GM19372 (cell line): ENCODE results near the gene CCNA2.
A peak's percentile ranks its signal among the peaks of the same experiment; 100 is the strongest.

Source experiments
- ATAC-seq: cut with Tn5 transposase; IDR thresholded peaks from one replicate; pipeline ENCODE4 v1.9.1; 2021; ENCODE audit warnings: mild to moderate bottlenecking, low read depth, moderate library complexity; ENCODE audit not compliant: unreplicated experiment

The CCNA2 gene

DNA sequence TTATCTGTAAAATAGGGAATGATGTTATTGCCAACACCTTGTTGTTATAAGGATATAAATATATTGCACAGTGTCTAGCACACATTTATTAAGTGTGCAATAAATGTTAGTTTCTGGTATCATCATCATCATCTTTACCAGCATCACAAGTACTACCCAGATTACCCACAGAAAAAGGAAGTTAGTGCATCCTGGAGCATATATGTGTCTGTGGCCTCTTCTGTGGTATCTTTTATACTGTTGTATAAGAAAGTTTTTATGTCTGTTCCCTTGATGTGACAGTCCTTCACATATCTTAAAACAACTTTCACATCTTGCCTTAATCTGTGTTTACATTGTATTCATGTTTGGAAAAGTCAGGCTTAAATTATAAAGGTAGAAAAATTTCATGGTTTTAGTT, 12.6 kb downstream of the CCNA2 start:
- ATAC-seq: no peak

DNA sequence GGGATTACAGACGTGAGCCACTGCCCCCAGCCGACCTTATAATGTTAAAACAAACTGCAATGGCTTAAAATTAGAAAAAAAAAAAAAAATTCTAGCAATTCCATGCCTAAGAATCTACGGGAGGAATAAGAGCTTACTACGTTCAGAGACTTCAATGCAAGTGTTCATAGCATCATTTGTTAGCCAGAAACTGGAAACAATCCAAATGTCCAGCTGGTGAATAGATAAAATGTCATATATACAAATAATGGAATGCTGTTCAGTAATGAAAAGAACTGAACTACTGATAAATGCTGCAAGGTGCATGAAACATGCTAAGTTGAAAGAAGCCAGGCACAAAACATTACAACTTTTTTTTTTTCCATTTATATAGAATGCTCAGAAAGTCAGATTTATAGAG, 17.3 kb downstream of the CCNA2 start:
- ATAC-seq: no peak

DNA sequence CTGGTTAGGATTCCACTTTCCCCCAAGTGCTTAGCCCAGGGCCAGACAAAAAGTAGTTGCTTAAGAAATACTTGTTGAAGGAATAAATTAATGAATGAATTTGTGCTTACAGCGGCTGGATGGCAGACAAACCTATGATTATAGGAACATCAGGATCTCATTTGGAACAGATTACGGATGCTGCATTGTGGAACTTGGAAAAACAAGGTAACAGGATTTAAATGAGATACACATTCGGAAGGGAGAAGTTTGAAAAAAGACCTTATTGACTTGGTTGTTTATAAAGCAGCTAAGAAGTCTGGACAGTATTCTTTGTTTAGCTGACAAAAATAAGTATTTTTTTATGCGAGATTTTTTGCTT, 22.0 kb downstream of the CCNA2 start:
- ATAC-seq: no peak

DNA sequence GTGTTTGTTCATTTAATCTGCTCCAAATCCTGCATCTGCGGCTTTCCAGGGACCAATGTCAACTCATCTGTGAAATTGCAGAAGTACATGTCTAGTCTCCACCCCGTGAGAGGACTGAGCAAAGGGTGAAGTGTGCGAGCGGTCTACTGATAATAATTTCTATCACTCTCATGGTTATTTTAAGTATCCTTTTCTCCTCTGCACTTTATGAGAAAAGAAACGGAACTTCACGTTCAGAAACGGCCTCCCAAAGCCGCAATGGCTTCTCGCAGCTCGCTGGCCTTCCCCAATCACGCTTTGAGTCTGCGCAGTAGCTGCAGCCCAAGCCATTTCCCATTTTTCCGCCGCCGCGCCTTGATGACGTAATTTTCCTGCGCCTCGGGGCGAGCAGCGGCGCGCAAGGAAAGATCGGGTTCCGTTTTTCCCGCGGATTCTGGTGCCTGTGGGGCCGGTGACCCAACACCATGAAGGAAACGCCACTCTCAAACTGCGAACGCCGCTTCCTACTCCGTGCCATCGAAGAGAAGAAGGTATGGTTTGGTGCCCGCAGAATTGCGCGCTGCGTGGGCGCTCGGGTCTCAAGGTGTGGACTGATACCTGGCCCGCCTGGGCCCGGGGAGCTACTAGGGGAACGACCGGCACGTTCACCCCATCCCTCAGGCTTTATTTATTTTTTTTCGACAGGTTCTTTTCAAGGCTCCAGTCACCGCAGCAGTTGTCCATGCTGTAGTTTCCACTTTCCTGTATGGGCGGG, 22.5 kb downstream of the CCNA2 start, which contains the start of gene EXOSC9:
Gene EXOSC9 (plus strand): TSS at position 363 of the 754 bp plus-strand sequence. CDS start 102 bp downstream, at position 465.
- peak; percentile 81 for ATAC-seq

DNA sequence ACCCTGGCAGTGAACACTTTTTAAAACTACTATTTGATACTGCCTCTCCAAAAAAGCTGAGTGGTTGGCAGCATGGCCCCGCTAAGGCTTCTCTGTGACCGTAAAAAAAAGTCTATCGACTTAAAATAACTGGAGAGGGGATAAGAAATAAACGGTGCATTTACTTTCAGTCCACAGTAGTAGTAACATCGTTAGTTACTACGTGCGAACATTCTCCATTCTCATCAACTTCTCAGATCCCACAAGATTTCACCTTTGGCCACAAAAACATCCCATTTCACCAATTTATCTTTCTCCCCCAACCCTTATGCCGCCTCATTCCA, 23.1 kb downstream of the CCNA2 start:
- ATAC-seq: peak; percentile 30

DNA sequence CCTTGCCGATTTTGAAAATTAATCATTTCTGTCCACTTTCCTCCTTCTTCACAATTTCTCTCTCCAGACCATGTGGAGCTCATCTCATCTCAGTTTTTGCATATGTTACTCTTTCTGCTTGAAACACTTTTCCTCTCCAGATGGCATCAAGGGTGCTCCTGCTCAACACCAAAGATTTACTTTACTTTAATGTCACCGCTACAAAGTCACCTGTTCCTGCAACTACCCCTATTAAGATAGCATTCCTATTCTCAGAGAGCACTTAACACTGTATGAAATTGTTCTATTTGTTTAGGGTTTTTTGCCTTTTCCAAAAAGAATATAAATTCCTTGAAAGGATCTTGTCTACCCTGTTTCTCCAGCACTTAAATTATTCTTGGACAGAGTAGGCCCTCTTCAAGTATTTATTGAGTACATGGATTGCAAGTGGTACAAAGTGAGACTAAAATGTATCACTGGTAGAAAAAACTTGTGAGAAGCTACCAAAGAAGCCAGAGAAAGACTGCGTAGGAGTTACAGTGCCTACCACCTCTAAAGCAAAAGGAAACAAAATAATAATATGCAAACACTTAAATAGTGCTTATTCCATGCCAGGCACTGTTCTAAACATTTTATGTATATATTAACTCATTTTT, 23.7 kb downstream of the CCNA2 start:
- no peak for ATAC-seq

DNA sequence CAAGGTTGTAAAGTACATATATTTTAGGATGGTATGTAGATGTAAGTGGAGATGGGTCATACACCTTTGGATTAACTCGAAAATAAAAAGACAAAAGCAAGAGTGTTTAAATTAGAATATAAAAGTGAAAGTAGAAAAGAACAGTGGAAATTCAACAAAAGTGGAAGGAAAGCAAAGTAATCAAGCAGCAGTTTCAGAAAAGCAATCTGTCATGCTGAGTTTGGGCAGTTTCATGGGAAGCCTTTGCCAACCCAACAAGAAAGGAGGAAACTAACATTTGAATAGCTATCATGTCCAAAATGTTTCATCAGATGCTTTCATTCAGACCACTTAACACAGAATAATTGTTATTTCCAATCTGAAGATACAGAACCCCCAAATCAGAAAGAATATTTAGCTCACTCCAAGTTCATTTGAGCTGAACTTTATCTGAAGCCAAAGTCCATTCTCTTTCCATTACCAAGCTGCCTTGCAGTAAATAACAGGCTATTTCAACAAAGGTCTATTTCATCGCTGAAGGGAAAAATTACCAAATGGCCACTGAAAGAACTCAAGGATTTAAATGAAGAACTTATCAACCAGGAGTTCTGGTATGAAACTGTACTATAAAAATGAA, 24.4 kb downstream of the CCNA2 start:
- no peak for ATAC-seq

DNA sequence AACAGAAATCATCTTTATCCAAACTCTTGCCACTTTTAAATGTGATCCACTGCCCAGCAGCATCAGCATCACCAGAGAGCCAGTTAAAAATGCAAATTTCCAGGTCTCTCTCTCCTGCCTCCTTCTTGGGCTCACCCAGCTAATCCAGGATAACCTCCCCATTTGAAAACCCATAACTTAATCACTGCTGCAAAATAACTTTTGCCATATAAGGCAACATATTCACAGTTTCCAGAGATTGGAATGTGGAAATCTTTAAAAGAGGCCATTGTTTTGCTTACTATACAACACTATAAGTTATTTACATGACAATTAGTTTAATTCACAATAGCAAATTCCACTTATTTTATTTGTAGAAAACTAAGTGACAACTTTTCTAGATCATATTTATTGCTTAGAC, 27.4 kb downstream of the CCNA2 start:
- ATAC-seq: no peak

DNA sequence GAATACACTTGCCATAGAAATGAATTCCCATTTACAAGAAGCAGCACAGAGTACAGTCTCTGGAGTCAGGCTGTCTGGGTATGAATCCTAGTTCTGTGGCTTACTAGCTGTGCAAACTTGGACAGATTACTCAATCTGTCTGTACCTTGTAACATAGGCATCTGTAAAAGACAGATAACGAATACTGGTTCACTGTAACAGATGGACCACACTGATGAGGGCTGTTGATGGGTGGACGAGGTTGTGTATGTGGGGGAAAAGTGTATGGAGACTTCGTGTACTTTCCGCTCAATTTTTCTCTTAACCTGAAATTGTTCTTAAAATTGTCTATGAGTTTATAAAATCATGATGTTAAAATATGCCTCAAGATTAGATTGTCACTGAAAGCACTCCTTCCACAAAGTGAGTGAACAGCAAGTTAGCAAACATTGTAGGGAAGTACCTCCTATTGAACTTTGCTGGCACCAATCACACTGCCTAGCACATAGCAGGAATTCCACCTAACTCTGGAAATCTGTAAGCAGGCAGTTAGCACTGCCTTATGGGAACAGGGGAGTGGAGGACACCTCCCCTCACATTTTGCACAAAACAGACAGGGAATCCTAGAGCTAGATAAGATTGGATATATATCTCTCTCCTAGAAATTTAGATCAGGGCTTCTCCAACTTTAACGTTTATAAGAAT, 29.0 kb downstream of the CCNA2 start:
- ATAC-seq: no peak

DNA sequence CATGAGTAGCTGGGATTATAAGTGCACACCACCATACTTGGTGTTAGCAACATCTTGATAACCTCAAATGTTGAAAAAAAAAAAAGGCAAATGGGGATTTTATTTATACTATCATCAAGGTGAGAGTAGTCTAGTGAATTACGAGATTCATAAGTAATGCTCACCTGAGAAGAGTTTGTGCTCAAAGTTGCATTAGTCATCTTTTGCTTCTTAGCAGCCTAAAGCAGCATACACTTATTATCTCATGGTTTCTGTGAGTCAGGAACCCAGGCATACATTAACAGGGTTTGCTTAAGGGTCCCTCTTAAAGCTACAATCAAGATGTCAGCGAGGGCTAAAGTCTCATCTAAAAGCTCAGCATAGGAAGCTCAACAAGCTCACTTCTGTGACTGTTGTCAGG, 30.7 kb downstream of the CCNA2 start:
- no peak for ATAC-seq

DNA sequence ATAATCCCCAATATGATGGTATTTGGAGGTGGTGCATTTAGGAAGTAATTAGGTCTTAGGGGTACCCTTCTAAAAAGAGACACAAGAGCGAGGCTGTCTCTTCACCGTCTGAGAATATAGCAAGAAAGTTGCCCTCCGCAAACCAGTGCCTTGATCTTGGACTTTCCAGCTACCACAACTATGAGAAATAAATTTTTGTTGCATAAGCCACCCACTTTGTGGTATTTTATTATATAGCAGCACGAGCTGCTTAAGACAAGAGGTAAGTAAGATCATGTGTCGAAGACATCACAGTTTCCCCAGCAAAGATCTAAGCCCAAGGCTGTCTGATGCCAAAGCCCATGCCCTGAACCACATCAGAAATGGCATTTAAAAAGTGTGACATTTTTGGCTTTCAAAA, 32.2 kb downstream of the CCNA2 start:
- no peak for ATAC-seq

DNA sequence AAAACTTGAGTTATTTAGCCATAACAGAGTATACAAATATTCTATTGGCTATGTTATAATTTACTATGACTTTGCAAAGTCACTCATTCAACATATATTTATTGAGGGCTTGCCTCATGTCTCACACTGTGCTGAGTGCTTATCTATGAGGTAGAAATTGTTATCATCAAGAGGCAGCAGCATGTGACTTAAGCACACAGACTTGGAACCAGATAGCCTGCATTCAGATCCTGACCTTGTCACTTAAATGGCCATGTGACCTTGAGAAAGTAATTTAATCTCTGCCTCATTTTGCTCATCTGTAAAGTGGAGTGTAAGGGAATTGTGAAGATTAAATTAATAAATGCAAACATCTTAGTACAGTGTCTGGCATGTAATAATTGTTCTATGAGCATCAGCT, 32.7 kb downstream of the CCNA2 start:
- ATAC-seq: no peak

DNA sequence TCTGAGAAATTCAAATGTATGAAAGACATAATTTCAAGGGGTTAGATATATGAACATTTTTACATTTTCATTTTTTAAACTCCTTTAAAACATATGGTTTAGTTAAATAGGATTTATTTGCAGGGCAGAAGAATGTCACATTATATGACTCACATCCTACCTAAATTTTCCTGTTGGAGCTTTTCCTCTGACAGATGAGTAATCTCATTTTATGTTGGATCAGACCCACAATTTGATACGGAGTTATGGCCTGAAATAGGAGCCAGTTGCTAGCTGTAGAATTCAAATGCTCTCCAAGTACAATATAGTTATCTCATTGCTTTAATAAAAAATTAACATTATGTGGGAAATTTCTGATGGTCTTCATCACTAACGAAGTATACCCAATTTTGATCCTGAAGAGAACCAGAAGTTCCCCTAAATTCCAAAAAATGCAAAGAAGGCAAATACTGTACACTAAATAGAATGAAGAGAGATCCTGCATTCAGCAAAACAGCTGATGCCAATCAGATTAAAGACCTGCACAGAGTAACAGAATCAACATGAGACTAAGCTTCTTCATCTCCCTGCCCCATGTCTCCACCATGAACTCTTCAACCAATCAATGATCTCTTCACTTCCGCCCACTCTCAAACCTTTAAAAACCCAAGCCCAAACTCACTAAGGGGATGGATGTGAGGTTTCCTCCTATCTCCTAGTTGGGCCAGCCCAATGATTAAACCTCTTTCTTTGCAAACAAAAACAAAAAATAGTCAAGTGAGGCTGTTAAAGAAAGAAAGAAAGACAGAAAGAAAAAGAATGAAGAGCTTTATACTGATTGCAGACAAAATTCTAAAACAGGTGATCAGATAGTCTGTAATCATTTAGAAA, 33.5 kb downstream of the CCNA2 start:
- ATAC-seq: no peak

DNA sequence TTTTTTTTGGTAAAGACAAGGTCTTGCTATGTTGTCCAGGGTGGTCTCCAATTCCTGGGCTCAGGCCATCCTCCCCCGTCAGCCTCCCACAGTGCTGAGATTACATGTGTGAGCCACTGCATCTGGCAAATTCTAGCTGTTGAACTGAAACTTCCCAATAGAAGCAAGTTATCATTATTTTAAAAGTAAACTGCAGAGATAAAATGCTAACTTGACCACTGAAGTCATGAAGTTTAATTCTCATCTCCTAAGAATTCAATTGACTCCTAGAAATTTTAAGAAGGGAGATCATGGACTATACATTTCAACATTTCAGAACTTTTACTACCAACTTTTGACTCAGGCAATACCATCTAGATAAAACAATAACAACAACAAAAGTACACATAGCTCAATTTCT, 34.2 kb downstream of the CCNA2 start:
- ATAC-seq: no peak

DNA sequence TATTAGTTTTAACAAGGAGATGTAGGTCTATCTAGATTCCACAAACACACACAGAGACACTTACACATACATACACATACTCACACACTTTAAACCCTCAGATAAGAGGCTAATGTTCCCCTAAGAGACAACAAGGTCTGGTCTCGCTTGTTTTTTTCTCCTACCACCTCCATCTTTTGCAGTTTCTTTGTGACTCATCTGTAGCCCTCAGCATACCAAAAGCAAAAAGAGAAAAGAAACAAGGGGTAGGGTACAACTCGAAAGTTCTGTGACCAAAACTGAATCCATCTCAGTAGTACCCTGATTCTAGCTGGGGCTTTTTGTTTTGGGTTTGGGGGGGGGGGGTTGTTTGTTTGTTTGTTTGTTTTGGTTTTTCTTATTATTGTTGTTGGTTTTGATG, 34.8 kb downstream of the CCNA2 start:
- ATAC-seq: no peak

DNA sequence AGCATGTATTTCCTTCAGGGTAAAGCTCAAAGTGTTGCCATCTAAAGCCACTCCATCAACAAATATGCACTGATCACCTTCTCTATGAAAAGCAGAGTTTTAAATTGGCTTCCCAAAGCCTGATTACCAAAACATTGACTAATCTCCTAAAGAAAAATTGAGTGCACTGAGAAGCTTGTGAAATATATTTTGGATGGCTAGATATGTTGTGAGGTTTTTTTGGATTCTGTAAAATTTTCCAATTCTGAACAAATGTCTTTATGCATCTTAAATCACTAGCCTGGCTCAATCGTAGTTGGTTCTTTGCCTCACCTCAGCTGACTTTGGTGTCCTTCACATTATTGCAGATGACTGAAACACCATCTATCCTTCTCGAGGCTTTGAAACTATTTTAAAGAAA, 37.5 kb downstream of the CCNA2 start:
- no peak for ATAC-seq

DNA sequence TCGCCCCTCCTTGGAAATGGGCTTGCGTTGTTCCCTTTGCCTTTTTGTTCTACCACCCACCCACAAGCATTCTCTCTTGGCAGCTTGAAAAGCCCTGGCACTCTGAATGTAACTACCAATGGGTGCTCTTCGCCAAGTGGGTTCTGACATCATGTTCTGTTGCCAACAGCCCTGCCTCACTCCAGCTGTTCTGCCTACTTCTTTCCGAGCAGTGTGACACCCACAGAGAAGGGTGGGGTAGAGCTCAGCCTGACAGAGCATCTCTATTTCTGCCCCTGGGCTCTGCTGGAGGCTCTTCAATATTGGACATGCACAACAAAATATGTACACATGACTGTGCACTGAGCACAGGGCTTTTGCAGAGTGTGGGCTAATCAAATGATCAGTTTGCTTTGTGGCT, 38.2 kb downstream of the CCNA2 start:
- ATAC-seq: no peak

DNA sequence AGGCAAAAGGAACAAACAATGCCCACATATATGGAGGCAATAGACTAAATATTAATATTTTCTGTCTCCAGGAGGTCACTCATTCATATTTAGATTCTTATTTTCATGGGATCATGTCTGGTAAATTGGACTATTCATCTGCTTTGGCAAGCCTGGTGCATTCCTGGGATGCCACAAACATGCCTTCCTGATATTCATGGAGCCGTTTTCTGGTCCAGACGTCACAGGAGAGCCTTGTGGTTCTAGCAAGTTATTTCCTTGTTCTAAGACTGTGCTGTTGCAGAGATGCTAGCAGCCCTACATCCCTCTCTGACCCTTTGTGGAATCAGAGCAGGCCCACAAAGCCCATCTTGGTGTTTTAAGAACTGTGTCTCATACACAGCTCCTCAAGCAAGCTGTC, 38.7 kb downstream of the CCNA2 start:
- ATAC-seq: no peak

DNA sequence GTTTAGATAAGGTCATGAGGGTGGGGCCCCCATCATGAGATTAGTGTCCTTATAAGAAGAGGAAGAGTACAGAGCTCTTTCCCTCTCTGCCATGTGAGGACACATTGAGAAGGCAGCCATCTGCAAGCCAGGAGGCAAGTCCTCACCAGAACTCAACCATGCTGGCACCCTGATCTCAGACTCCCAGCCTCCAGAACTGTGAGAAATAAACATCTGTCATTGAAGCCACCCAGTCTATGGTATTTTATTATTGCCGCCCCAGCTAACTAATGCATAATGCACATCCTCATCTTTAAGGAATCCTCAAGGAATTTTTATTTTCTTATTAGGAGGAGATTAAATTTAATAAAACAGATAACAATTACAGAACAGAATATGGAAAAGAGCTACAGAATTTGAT, 39.3 kb downstream of the CCNA2 start:
- ATAC-seq: no peak

DNA sequence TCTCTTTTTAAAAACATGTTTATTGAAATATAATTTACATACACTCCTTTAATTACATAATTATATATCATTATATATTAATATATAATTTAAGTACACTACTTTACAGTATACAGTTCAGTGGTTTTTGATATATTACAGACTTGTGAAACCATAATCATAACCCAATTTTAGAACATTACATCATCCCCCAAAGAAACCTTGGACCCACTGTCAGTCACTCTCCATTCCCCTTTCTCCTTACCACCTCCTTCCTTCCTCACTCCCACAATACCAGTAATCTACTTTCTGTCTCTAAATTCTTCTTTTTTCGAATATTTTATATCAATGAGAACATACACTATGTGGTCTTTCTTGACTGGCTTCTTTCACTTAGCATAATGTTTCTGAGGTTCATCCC, 40.5 kb downstream of the CCNA2 start:
- ATAC-seq: no peak
